ENCODE measurements around the gene HES2.

- TF ChIP-seq CTCF (conservative IDR thresholded peaks at IDR 0.05 in 1 of 2, IDR thresholded peaks at IDR 0.05 in 1 of 2; ENCODE audit: low read depth in 1 of 2, low read length in 2 of 2) (no peak), EZH2 (IDR thresholded peaks at IDR 0.05; ENCODE audit: low read length, missing control alignments) (no peak)
Measured at GRCh38 chr1:6461051-6461530, 41.4 kb upstream of the HES2 start.

Data from fibroblast of lung (primary cell).